Measurements from ENCODE around the gene PUS3.
"Not testable (repeated sequence)": the region's sequence is repeated elsewhere in the genome, so short reads cannot be mapped to it uniquely, and the experiment has no call there.

Gene PUS3

DNA sequence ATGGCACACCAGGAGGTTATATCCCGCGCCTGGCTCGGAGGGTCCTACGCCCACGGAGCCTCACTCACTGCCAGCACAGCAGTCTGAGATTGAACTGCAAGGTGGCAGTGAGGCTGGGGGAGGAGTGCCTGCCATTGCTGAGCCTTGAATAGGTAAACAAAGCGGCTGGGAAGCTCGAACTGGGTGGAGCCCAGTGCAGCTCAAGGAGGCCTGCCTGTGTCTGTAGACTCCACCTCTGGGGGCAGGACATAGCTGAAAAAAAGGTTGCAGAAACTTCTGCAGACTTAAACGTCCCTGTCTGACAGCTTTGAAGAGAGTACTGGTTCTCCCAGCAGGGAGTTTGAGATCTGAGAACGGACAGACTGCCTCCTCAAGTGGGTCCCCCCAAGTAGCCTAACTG, 45.3 kb downstream of the PUS3 start:
- FAIRE-seq: not testable (repeated sequence)

DNA sequence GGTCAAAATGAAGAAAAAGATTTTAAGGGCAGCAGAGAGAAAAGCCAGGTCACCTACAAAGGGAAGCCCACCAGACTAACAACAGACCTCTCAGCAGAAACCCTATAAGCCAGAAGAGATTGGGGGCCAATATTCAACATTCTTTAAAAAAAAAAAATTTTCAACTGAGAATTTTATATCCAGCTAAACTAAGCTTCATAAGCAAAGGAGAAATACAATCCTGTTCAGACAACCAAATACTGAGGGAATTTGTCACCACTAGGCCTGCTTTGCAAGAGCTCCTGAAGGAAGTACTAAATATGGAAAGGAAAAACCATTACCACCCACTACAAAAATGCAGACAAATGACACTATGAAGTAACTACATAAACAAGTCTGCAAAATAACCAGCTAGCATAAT, 56.8 kb downstream of the PUS3 start:
- FAIRE-seq: no peak

Measured in endometrium (tissue), 2 donors.